HepG2 (cell line): ENCODE measurements around the gene CD7. TPM values are rescaled to one million over a fixed set of nuclear protein-coding genes. Genes with fewer than 3 reads are reported as not detected.

Experiments
- ATAC-seq: fragments of 200-7000 bp; cut with Tn5 transposase; 3 replicates; pipeline ENCODE4 v1.9.1; 2020; ENCODE audit warnings: mild to moderate bottlenecking, moderate library complexity
- BruUV-seq: library from RNA; stranded (reverse); fragments of 400-500 nt; replicated peaks from 2 replicates; lab custom pipeline; 2021; lab: Mats Ljungman, UMichigan
- CTCF ChIA-PET: fragments of 300-600 bp; formaldehyde crosslinking; extraction: SDS; loops from one replicate; lab custom pipeline; 2021; ENCODE audit warnings: low total read pairs, inconsistent platforms, low intra/inter-chr PET ratio; lab: Yijun Ruan, JAX
- POLR2A ChIA-PET: fragments of 350-600 bp; sonication (Branson Sonifier 250); formaldehyde crosslinking; loops from one replicate; lab custom pipeline; 2020; ENCODE audit warnings: antibody characterized with exemption, inconsistent platforms; lab: Yijun Ruan, JAX
- DNase-seq: peaks from one replicate; pipeline ENCODE4 v3.0.0-alpha.2; 2015; ENCODE audit warnings: low spot score
- FAIRE-seq: peaks from 3 replicates; lab custom pipeline; 2011; peaks lifted over from hg19 to GRCh38; lab: Jason Lieb, UNC
- H2AFZ ChIP-seq: one replicate; pipeline ENCODE4 v1.6.1; 2011; ENCODE audit warnings: low read length, inconsistent platforms
- H3K27ac ChIP-seq: fragments of 300-600 bp; 3 replicates; pipeline ENCODE4 v1.8.0; 2011; ENCODE audit warnings: mixed run types, mild to moderate bottlenecking, mixed read lengths, low read length, inconsistent platforms; ENCODE audit not compliant: insufficient read depth; ENCODE audit errors: extremely low read length
- H3K27me3 ChIP-seq, 2 experiments: fragments of 200-600 bp in 1 of 2; 2 replicates in 1 of 2; 3 replicates in 1 of 2; pipeline versions ENCODE4 v1.6.0 to v1.8.0; 2011; ENCODE audit warnings: low read length in 2 of 2, mild to moderate bottlenecking in 2 of 2, moderate library complexity in 2 of 2, inconsistent platforms in 1 of 2; ENCODE audit not compliant: insufficient read depth in 2 of 2, control insufficient read depth in 1 of 2
- H3K36me3 ChIP-seq, 2 experiments: fragments of 200-600 bp in 1 of 2; replicated peaks in 1 of 2; 2 replicates in 1 of 2; 3 replicates in 1 of 2; pipeline versions ENCODE4 v1.5.1 to v1.8.0; 2011; ENCODE audit warnings: low read length in 2 of 2, inconsistent platforms in 1 of 2; ENCODE audit not compliant: insufficient read depth in 2 of 2, control insufficient read depth in 1 of 2
- H3K4me1 ChIP-seq: 2 replicates; pipeline ENCODE4 v1.5.1; 2012; ENCODE audit warnings: low read length, inconsistent platforms; ENCODE audit not compliant: insufficient read depth
- H3K4me2 ChIP-seq: 2 replicates; pipeline ENCODE4 v1.6.0; 2011; ENCODE audit warnings: low read depth, low read length, inconsistent platforms
- H3K4me3 ChIP-seq, 3 experiments: fragments of 200-600 bp in 1 of 3; sonication (generic), shearing (Covaris generic) in 1 of 3; replicated peaks in 1 of 3; 2 replicates each; pipeline ENCODE4 v1.5.1; 2011 to 2016; ENCODE audit warnings: low read length in 3 of 3, inconsistent platforms in 2 of 3, low read depth in 2 of 3, mild to moderate bottlenecking in 2 of 3, control low read depth in 1 of 3, mixed read lengths in 1 of 3; ENCODE audit not compliant: insufficient read depth in 1 of 3
- H3K79me2 ChIP-seq: one replicate; pipeline ENCODE4 v1.6.1; 2011; ENCODE audit warnings: low read length, inconsistent platforms; ENCODE audit not compliant: insufficient read depth
- H3K9ac ChIP-seq: 2 replicates; pipeline ENCODE4 v1.6.0; 2011; ENCODE audit warnings: mild to moderate bottlenecking, low read depth, low read length, inconsistent platforms; ENCODE audit not compliant: insufficient read depth
- H3K9me3 ChIP-seq: 2 replicates; pipeline ENCODE4 v1.5.1; 2012; ENCODE audit warnings: mild to moderate bottlenecking, low read length
- H4K20me1 ChIP-seq: 2 replicates; pipeline ENCODE4 v1.6.0; 2011; ENCODE audit warnings: inconsistent platforms, mild to moderate bottlenecking, low read length, moderate library complexity; ENCODE audit not compliant: insufficient read depth
- ISX ChIP-seq: sonication (generic); formaldehyde crosslinking; conservative IDR thresholded peaks from 2 replicates; pipeline ENCODE4 v1.5.0; 2020; ENCODE audit warnings: missing genetic modification reagents
- JUND ChIP-seq: sonication (generic); formaldehyde crosslinking; IDR thresholded peaks from 2 replicates; pipeline ENCODE4 v1.8.0; 2022; ENCODE audit warnings: mild to moderate bottlenecking, missing genetic modification reagents
- PTBP1 ChIP-seq: fragments of 200-400 bp; formaldehyde crosslinking; IDR thresholded peaks from 2 replicates; pipeline ENCODE4 v1.6.1; 2018; ENCODE audit warnings: low read length, low read depth; ENCODE audit not compliant: poor library complexity, severe bottlenecking
- RBM39 ChIP-seq: fragments of 200-400 bp; formaldehyde crosslinking; IDR thresholded peaks from one replicate; pipeline ENCODE4 v1.6.1; 2018; ENCODE audit warnings: antibody characterized with exemption, mild to moderate bottlenecking, low read depth, low read length; ENCODE audit not compliant: poor library complexity, severe bottlenecking
- SALL2 ChIP-seq: sonication (generic); formaldehyde crosslinking; IDR thresholded peaks from 2 replicates; pipeline ENCODE4 v1.8.1; 2023; ENCODE audit warnings: mild to moderate bottlenecking, missing genetic modification reagents, inconsistent platforms
- SYNCRIP ChIP-seq: fragments of 200-400 bp; formaldehyde crosslinking; IDR thresholded peaks from 2 replicates; pipeline ENCODE4 v1.6.1; 2018; ENCODE audit warnings: mild to moderate bottlenecking, low read depth, low read length; ENCODE audit not compliant: insufficient read depth
- ZFP36 ChIP-seq: fragments of 150-350 bp; IDR thresholded peaks from 2 replicates; pipeline ENCODE4 v1.6.1; 2018; ENCODE audit warnings: borderline replicate concordance, low read length, low read depth; ENCODE audit not compliant: partially characterized antibody
- ZNF124 ChIP-seq: sonication (generic); formaldehyde crosslinking; IDR thresholded peaks from 2 replicates; pipeline ENCODE4 v1.4.0; 2020; ENCODE audit warnings: missing genetic modification reagents
- ZNF550 ChIP-seq: sonication (generic); formaldehyde crosslinking; IDR thresholded peaks from 2 replicates; pipeline ENCODE4 v1.4.0; 2020; ENCODE audit warnings: mild to moderate bottlenecking, missing genetic modification reagents, borderline replicate concordance
- ZNF792 ChIP-seq: IDR thresholded peaks from 2 replicates; pipeline ENCODE4 v1.6.1; 2016
- WGBS: methylation state at CpG from one replicate; pipeline ENCODE4 v1.1.6; 2017; ENCODE audit warnings: low lambda C conversion rate; 5-methylcytosine and 5-hydroxymethylcytosine counted together
- in situ Hi-C: cut with HindIII; loops from 2 replicates; pipeline ENCODE4 v1.10.0; 2017; ENCODE audit warnings: low pct_unique_long_range_greater_than_20kb; ENCODE audit not compliant: extremely low pct_ligation_motif_present
- intact Hi-C: fragments of 100-400 bp; cut with micrococcal nuclease; formaldehyde crosslinking; loops from one replicate; pipeline ENCODE4 v1.10.0; 2022; ENCODE audit not compliant: unreplicated experiment
- polyA plus RNA-seq, 8 experiments: library from polyadenylated mRNA; depleted of rRNA in 3 of 8; stranded (reverse) in 7 of 8; unstranded in 1 of 8; fragments of >200 nt; fragmentation: Illumina TruSeq in 4 of 8; extraction: Trizol in 4 of 8; gene quantifications; 2 replicates each; pipeline versions ENCODE4 v1.2.1 to v1.2.3, GENCODE V29; 2011 to 2016; ENCODE audit warnings: low read depth in 4 of 8, missing spikeins in 1 of 8, mixed read lengths in 1 of 8; ENCODE audit not compliant: insufficient read depth in 1 of 8
- total RNA-seq, 5 experiments: library from RNA; depleted of rRNA; stranded (reverse); fragments of >200 nt; fragmentation: Illumina TruSeq; extraction: Trizol; gene quantifications; 2 replicates each; pipeline ENCODE4 v1.2.3, GENCODE V29; 2016; ENCODE audit warnings: low read depth in 1 of 5
- TF ChIP-seq, protein P1 (sequence below): sonication (generic); formaldehyde crosslinking; IDR thresholded peaks from 2 replicates; pipeline ENCODE4 v1.4.0; 2020; ENCODE audit warnings: missing genetic modification reagents, mild to moderate bottlenecking, borderline replicate concordance
- TF ChIP-seq, protein P2 (sequence below): IDR thresholded peaks from 2 replicates; pipeline ENCODE4 v1.6.1; 2016; ENCODE audit warnings: low read depth, borderline replicate concordance
- TF ChIP-seq, protein P3 (sequence below), 2 experiments: fragments of 450-650 bp in 1 of 2; sonication (generic) in 1 of 2; formaldehyde crosslinking; IDR thresholded peaks; 2 replicates each; pipeline versions ENCODE4 v1.5.0 to v1.8.0; 2020 to 2022; ENCODE audit warnings: mild to moderate bottlenecking in 1 of 2, missing genetic modification reagents in 1 of 2
- TF ChIP-seq, protein P4 (sequence below): sonication (generic); formaldehyde crosslinking; IDR thresholded peaks from 2 replicates; pipeline ENCODE4 v1.5.0; 2020; ENCODE audit warnings: missing genetic modification reagents

CD7 gene
- total and polyA plus RNA-seq, 2 of the 13 experiments (the other 11 are each of a cell fraction or from before 2014, with no cell fraction given): 67.6 to 76.4 TPM

DNA sequence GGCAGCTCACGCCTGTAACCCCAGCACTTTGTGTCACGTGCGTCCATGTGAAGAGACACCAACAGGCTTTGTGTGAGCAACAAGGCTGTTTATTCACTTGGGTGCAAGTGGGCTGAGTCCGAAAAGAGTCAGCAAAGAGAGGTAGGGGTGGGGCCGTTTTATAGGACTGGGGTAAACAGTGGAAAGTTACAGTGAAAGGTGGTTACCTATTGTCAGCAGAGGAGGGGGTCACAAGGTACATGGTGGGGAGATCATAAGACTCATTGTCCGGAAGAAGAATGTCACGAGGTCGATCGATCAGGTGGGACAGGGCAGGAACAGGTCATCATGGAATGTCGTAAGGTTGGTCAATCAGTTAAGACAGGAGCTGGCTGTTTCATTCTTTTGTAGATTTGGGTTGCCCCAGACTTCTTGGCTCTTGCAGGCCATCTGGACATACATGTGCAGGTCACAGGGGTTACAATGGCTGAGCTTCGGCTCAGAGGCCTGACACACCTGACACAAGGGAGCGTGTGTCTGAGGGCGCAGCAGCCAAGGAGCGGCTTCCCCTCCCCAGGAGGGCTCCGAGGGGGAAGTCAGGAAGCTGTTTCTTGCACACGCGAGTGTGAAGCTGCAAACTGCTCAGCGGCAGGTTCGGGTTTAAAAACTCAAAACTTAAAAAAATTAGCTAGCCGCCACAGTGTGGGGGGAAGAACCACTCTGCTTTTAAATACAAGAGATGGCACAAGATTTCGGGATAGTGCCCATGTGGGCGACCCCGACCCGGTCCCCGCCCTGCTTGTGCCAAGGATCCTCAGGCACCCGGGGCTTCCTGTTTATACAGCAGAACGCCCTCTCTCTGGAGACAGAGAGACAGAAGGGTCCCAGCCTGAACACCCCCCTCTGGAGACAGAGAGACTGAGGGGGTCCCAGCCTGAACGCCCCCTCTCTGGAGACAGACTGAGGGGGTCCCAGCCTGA, 29.2 kb upstream of the CD7 start (continued):
- TF ChIP-seq, protein P1, sequence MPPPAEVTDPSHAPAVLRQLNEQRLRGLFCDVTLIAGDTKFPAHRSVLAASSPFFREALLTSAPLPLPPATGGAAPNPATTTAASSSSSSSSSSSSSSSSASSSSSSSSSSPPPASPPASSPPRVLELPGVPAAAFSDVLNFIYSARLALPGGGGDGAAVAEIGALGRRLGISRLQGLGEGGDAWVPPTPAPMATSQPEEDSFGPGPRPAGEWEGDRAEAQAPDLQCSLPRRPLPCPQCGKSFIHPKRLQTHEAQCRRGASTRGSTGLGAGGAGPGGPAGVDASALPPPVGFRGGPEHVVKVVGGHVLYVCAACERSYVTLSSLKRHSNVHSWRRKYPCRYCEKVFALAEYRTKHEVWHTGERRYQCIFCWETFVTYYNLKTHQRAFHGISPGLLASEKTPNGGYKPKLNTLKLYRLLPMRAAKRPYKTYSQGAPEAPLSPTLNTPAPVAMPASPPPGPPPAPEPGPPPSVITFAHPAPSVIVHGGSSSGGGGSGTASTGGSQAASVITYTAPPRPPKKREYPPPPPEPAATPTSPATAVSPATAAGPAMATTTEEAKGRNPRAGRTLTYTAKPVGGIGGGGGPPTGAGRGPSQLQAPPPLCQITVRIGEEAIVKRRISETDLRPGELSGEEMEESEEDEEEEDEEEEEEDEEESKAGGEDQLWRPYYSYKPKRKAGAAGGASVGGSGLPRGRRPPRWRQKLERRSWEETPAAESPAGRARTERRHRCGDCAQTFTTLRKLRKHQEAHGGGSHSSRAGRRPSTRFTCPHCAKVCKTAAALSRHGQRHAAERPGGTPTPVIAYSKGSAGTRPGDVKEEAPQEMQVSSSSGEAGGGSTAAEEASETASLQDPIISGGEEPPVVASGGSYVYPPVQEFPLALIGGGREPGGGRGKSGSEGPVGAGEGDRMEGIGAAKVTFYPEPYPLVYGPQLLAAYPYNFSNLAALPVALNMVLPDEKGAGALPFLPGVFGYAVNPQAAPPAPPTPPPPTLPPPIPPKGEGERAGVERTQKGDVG (CRISPR knock-in tag): peak; percentile 93; the same call in 1 of the 2 replicates
- TF ChIP-seq ZNF550 (CRISPR knock-in tag) (no peak; the same call in 1 of the 2 replicates), JUND (peak; percentile 90)
- TF ChIP-seq, protein P2, sequence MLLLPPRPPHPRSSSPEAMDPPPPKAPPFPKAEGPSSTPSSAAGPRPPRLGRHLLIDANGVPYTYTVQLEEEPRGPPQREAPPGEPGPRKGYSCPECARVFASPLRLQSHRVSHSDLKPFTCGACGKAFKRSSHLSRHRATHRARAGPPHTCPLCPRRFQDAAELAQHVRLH (CRISPR knock-in tag): peak; percentile 99

DNA sequence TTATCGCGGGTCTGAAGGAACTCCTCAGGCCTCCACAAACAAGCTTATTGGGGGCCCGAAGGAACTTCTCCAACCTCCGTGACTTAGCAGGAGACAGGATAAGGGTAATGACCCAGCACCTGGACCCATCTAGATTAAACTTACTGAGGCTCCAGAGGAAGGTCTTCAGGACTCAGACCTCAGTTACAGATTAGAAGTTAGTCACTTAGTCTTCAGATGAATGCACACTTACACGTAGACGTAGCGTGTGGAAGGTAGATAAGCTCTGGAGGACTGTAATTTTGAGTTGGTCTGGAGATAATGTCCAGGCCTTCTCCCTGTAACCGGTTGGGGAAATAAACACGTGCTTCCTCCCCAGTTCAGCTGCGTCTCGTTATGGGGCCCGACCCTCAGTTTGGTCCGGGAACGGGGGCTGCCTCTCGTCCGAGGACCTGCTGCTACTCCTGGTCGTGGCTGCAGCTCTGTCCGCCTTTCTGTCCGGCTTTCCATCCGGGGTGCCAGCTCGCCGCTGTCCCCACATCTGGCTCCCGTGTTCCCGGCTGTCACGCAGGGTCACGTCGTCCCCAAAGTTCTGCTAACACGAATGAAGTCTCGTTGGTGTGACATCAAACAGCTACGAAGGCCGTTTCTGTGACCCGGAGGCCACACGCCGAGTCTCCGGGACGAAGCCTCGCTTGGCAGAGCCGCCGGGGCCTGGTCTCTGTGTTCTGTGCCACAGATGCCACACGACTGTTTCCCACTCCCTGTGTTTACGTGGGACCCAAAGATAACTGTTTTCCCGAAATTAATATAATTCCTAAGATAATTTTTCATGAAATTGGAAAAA, 28.0 kb upstream of the CD7 start:
- intact Hi-C loops: no loop called here
- H3K36me3 ChIP-seq: no peaks in the 10 kb centered on the region
- ATAC-seq (no peak), FAIRE-seq (no peak), DNase-seq (no peak)
- WGBS: 84% methylated on average over 42 of the region's 42 CpGs
- BruUV-seq: TSS peak; percentile 79
- H3K79me2 ChIP-seq: peaks cover 17% of the 10 kb centered on the region
- peak overlapping the region; percentile 13 to 59 (median 52); a peak in 5 of 6 replicates for H3K4me3 ChIP-seq
- POLR2A ChIA-PET: interaction anchor here (0.9 to 12.3 kb wide), 16 partner anchors 9 to 223 kb away, joined by 3 to 227 read pairs (median 10); partner anchors contain the start of gene CD7
- in situ Hi-C loops: no loop called here
- CTCF ChIA-PET: no interaction called here
- H2AFZ ChIP-seq: no peak overlapping the region
- peak overlapping the region; percentile 75 for H3K4me2 ChIP-seq
- H3K9ac ChIP-seq: peak overlapping the region; percentile 66
- peak overlapping the region; percentile 83 for H3K27ac ChIP-seq
- no peaks in the 10 kb centered on the region for H3K27me3 ChIP-seq
- no peaks in the 10 kb centered on the region for H3K9me3 ChIP-seq
- H3K4me1 ChIP-seq: peaks cover 83% of the 10 kb centered on the region
- H4K20me1 ChIP-seq: no peaks in the 10 kb centered on the region
- TF ChIP-seq SYNCRIP (no peak), PTBP1 (no peak), ZNF124 (no peak), SALL2 (CRISPR knock-in tag) (no peak), ZFP36 (no peak), ZNF792 (CRISPR knock-in tag) (no peak), ISX (CRISPR knock-in tag) (no peak), RBM39 (peak; percentile 13)
- TF ChIP-seq, protein P3, sequence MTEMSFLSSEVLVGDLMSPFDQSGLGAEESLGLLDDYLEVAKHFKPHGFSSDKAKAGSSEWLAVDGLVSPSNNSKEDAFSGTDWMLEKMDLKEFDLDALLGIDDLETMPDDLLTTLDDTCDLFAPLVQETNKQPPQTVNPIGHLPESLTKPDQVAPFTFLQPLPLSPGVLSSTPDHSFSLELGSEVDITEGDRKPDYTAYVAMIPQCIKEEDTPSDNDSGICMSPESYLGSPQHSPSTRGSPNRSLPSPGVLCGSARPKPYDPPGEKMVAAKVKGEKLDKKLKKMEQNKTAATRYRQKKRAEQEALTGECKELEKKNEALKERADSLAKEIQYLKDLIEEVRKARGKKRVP (CRISPR knock-in tag; IDR thresholded peaks at IDR 0.05): no peak
- TF ChIP-seq, protein P4, sequence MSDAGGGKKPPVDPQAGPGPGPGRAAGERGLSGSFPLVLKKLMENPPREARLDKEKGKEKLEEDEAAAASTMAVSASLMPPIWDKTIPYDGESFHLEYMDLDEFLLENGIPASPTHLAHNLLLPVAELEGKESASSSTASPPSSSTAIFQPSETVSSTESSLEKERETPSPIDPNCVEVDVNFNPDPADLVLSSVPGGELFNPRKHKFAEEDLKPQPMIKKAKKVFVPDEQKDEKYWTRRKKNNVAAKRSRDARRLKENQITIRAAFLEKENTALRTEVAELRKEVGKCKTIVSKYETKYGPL (CRISPR knock-in tag): no peak
